ENCODE results near the gene TBC1D2. TPM values are rescaled to one million over a fixed set of nuclear protein-coding genes. Genes with fewer than 3 reads are reported as not detected.

The TBC1D2 gene
- total and polyA plus RNA-seq, 2 of the 13 experiments (the other 11 are each of a cell fraction or from before 2014, with no cell fraction given) = 2.0 to 2.8 TPM

DNA sequence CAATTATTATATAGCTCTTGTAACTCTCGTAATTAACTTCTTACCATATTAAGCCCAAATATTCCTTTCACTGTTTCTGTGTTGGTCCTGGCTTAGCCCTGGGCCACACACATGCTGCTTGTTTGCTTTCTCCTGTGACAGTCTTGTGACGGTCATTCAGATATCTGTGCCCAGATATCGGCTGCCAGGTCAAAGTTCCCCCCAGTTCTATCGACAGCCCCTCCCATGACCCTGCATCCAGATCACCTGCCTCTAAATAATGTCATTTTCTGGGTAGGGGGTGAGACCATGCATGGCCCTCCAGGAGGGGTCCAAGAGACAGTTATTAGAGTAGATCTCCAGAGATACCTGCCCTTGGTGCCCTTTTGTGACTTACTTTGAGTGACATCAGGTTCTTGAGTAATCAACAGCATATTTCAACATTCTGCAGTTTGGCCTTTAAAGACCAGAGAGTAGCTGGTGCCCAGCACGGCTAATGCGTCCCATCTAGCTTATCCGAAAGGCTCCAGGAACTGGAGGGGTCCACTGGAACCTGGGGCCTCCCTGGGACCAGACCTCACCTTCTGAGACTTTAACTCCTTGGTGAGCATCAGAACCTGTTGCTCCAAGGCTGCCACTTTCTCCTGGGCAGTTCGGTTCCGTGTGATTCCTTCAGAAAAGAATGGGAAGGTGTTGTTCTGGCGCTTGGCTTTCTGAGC, 26.9 kb downstream of the TBC1D2 start (continued):
- peak; percentile 33; the same call in 1 of the 2 replicates for TF ChIP-seq FOSL2 (CRISPR knock-in tag; IDR thresholded peaks at IDR 0.05)
- TF ChIP-seq, protein P1, sequence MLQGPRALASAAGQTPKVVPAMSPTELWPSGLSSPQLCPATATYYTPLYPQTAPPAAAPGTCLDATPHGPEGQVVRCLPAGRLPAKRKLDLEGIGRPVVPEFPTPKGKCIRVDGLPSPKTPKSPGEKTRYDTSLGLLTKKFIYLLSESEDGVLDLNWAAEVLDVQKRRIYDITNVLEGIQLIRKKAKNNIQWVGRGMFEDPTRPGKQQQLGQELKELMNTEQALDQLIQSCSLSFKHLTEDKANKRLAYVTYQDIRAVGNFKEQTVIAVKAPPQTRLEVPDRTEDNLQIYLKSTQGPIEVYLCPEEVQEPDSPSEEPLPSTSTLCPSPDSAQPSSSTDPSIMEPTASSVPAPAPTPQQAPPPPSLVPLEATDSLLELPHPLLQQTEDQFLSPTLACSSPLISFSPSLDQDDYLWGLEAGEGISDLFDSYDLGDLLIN (CRISPR knock-in tag; IDR thresholded peaks at IDR 0.05; ENCODE audit: borderline replicate concordance) = no peak
- no peak for TF ChIP-seq HNRNPH1 (optimal IDR thresholded peaks at IDR 0.05; ENCODE audit: low read depth, low read length)
- peak; percentile 45 for TF ChIP-seq SAP130 (CRISPR knock-in tag; IDR thresholded peaks at IDR 0.05; ENCODE audit: low read depth)
- no peak for TF ChIP-seq KAT7 (CRISPR knock-in tag; IDR thresholded peaks at IDR 0.05; ENCODE audit: borderline replicate concordance)
- TF ChIP-seq, protein P2, sequence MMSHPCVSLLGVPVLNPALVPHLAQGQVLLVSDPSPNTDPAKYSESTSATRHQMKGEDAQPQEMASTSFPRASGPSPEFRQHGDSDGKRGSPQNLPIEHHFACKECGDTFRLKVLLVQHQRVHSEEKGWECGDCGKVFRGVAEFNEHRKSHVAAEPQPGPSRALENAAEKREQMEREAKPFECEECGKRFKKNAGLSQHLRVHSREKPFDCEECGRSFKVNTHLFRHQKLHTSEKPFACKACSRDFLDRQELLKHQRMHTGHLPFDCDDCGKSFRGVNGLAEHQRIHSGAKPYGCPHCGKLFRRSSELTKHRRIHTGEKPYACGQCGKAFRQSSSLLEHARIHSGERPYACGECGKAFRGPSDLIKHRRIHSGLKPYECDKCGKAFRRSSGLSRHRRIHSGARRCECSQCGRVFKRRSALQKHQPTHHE (CRISPR knock-in tag; IDR thresholded peaks at IDR 0.05; ENCODE audit: borderline replicate concordance) = no peak
- TF ChIP-seq, protein P3, sequence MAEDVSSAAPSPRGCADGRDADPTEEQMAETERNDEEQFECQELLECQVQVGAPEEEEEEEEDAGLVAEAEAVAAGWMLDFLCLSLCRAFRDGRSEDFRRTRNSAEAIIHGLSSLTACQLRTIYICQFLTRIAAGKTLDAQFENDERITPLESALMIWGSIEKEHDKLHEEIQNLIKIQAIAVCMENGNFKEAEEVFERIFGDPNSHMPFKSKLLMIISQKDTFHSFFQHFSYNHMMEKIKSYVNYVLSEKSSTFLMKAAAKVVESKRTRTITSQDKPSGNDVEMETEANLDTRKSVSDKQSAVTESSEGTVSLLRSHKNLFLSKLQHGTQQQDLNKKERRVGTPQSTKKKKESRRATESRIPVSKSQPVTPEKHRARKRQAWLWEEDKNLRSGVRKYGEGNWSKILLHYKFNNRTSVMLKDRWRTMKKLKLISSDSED (CRISPR knock-in tag; IDR thresholded peaks at IDR 0.05) = no peak
- no peak for TF ChIP-seq CENPT (CRISPR knock-in tag; IDR thresholded peaks at IDR 0.05; ENCODE audit: low read depth)
- TF ChIP-seq, protein P4, sequence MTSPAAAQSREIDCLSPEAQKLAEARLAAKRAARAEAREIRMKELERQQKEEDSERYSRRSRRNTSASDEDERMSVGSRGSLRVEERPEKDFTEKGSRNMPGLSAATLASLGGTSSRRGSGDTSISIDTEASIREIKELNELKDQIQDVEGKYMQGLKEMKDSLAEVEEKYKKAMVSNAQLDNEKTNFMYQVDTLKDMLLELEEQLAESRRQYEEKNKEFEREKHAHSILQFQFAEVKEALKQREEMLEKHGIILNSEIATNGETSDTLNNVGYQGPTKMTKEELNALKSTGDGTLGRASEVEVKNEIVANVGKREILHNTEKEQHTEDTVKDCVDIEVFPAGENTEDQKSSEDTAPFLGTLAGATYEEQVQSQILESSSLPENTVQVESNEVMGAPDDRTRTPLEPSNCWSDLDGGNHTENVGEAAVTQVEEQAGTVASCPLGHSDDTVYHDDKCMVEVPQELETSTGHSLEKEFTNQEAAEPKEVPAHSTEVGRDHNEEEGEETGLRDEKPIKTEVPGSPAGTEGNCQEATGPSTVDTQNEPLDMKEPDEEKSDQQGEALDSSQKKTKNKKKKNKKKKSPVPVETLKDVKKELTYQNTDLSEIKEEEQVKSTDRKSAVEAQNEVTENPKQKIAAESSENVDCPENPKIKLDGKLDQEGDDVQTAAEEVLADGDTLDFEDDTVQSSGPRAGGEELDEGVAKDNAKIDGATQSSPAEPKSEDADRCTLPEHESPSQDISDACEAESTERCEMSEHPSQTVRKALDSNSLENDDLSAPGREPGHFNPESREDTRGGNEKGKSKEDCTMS (CRISPR knock-in tag; conservative IDR thresholded peaks at IDR 0.05) = no peak
- TF ChIP-seq MTA1 (CRISPR knock-in tag; IDR thresholded peaks at IDR 0.05; ENCODE audit: borderline replicate concordance) = no peak
- no peak for TF ChIP-seq GZF1 (CRISPR knock-in tag; IDR thresholded peaks at IDR 0.05)
- TF ChIP-seq ZSCAN30 (CRISPR knock-in tag; IDR thresholded peaks at IDR 0.05) = no peak
- no peak for TF ChIP-seq CHCHD3 (CRISPR knock-in tag; IDR thresholded peaks at IDR 0.05)
- TF ChIP-seq MED8 (CRISPR knock-in tag; IDR thresholded peaks at IDR 0.05; ENCODE audit: insufficient replicate concordance) = no peak
- peak; percentile 68 for TF ChIP-seq NR2F6 (IDR thresholded peaks at IDR 0.05)
- peak; percentile 53 for TF ChIP-seq NR2F6 (CRISPR knock-in tag; IDR thresholded peaks at IDR 0.05)
- no peak for TF ChIP-seq ZNF577 (CRISPR knock-in tag; IDR thresholded peaks at IDR 0.05; ENCODE audit: borderline replicate concordance, low read depth)
- TF ChIP-seq FOXO1 (CRISPR knock-in tag; IDR thresholded peaks at IDR 0.05) = no peak; the same call in 1 of the 2 replicates
- TF ChIP-seq, protein P5, sequence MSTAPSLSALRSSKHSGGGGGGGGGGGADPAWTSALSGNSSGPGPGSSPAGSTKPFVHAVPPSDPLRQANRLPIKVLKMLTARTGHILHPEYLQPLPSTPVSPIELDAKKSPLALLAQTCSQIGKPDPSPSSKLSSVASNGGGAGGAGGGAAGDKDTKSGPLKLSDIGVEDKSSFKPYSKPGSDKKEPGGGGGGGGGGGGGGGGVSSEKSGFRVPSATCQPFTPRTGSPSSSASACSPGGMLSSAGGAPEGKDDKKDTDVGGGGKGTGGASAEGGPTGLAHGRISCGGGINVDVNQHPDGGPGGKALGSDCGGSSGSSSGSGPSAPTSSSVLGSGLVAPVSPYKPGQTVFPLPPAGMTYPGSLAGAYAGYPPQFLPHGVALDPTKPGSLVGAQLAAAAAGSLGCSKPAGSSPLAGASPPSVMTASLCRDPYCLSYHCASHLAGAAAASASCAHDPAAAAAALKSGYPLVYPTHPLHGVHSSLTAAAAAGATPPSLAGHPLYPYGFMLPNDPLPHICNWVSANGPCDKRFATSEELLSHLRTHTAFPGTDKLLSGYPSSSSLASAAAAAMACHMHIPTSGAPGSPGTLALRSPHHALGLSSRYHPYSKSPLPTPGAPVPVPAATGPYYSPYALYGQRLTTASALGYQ (CRISPR knock-in tag; IDR thresholded peaks at IDR 0.05) = no peak
- no peak for TF ChIP-seq ZNF670 (CRISPR knock-in tag; IDR thresholded peaks at IDR 0.05; ENCODE audit: borderline replicate concordance)
- TF ChIP-seq, protein P6, sequence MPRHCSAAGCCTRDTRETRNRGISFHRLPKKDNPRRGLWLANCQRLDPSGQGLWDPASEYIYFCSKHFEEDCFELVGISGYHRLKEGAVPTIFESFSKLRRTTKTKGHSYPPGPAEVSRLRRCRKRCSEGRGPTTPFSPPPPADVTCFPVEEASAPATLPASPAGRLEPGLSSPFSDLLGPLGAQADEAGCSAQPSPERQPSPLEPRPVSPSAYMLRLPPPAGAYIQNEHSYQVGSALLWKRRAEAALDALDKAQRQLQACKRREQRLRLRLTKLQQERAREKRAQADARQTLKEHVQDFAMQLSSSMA (CRISPR knock-in tag; IDR thresholded peaks at IDR 0.05) = no peak

Data from HepG2 (cell line).